SW 1271 (cell line): ENCODE measurements around the gene GBP1.
"Not testable (repeated sequence)": the region's sequence is repeated elsewhere in the genome, so short reads cannot be mapped to it uniquely, and the experiment has no call there.

Source experiments
- DNase-seq, 2 experiments: peaks; one replicate each; lab custom pipeline; 2025; lab: John Stamatoyannopoulos, UW

GBP1 gene

DNA sequence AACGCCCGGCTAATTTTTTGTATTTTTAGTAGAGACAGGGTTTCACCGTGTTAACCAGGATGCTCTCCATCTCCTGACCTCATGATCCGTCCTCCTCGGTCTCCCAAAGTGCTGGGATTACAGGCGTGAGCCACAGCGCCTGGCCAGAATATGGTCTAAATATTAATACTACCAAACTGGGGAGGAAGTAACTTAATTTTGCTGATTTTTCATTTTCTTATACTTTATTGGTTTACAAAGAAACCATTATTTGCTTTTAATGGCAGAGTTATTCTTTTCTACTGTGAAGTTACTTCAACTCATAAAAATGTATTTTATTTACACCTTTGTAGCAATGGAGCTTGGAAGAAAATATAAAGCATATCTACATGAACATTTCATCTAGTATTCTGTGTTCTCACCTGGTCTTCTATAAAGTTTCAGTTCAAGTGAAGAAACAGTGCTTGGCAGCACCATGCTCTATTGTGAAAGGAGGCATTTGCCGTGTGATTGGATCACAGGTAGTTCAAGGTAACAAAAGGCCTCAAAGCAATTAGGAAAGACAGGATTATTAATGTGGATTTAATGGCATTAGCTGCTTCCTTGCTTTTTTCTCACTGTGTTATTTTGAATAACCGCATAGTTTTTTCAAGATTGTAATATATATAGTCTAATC lies 13.6 kb downstream of the GBP1 start:
- DNase-seq = no peak

- DNase-seq = no peak
These were observed 14.4 kb downstream of the GBP1 start for GRCh38 chr1:89050649-89051033.

- not testable (repeated sequence) for DNase-seq
These were observed 14.9 kb downstream of the GBP1 start for GRCh38 chr1:89049901-89050648.

- not testable (repeated sequence) for DNase-seq
These were observed 15.8 kb downstream of the GBP1 start for GRCh38 chr1:89049187-89049586.

DNA sequence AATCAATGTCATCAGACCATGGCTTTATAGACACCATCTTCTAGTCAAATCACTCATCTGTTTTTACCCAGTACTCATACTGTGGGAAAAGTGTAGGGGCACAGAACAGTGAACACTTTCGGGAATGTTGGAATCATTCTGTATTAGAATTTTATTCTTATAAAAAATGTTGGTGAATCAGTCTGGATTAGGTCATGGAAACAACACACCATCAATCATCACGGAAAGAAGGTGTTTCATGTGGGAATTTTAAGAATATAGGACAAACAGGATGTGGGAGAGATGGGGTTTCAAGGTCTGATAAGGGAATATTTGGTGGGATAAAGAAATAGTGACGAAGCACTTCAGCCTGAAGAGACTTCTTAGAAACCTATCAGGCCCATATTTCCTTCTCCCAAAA lies 17.3 kb downstream of the GBP1 start:
- no peak for DNase-seq

- DNase-seq = not testable (repeated sequence)
These were observed 18.5 kb downstream of the GBP1 start for GRCh38 chr1:89046318-89047183.

DNA sequence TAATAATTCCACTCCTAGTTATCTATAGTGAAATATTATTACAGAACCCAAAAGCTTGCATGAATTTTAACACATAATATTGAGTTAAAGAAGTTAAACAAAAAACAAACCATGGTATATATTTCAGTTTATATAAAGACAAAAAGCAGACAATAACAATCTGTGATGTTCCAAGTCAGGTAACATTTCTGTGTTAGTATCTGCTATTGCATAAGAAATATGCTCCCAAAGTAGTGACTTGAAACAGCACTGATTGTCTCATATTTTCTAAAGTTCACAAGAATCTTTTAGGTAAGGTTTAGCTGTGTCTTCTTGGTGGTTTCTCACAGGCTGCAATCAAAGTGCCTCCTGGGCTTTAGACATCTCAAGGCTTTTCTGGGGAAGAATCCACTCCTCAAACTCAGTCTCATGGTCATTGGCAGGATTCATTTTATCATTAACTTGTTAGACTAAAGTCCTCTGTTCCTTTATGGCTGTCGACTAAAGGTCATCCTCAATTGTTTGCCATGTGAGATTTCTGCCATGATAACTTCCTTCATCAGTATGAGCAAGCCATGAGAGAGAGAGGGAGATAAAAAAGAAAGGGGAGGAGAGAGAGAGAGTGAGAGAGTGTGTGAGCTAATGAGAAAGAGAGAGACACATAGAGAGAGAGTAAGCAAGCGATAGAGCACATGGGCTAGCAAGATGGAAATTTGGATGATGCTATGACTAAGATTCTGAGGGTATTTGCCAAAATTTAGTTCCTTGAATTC lies 19.9 kb downstream of the GBP1 start:
- no peak for DNase-seq

DNA sequence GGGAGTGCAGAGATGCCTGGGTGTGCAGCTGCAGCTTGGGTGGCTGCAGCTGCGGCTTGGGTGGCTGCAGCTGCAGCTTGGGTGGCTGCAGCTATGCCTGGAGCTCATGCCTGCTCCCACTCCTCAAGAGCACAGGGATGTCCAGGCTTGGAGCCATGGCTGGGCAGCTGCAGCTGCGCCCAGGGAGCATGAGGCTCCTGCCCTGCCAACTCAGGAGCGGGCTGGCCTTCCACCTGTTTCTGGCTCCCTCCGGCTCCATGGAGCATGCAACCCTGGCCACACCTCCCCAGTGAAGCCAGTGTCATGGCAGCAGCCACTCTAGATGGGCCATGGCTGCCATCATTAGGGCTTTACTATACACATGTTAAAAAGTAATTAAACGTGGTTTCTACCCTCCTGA lies 21.1 kb downstream of the GBP1 start:
- no peak for DNase-seq

- DNase-seq = no peak
These were observed 22.5 kb downstream of the GBP1 start for GRCh38 chr1:89042491-89042890.

- DNase-seq = no peak
These were observed 23.3 kb downstream of the GBP1 start for GRCh38 chr1:89041721-89042120.

DNA sequence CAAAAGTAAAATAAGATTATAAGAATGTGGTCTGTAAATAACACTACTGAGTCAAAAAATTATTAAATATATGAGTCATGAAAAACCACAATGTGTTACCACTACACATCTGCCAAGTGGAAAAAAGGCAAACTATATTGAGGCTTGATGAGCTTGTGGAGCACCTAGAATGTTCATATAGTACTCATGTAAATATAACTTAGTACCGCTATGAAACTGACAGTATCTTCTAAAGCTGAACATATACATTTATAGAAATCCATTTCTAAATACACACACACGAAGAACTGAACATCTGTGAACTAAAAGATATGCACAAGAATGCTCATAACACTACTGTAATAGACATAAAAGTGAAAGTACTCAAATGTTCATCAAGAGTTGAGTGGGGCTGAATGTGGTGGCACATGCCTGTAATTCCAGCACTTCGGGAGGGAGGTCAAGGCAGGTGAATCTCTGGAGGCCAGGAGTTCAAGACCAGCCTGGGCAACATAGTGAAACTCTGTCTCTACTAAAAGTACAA lies 23.8 kb downstream of the GBP1 start:
- no peak for DNase-seq

- no peak for DNase-seq
These were observed 24.7 kb downstream of the GBP1 start for GRCh38 chr1:89040315-89040626.

GRCh38 chr1:89037186-89037585 lies 27.8 kb downstream of the GBP1 start:
- no peak for DNase-seq

GRCh38 chr1:89035080-89035479 lies 29.9 kb downstream of the GBP1 start:
- no peak for DNase-seq

- DNase-seq = not testable (repeated sequence)
These were observed 31.0 kb downstream of the GBP1 start for GRCh38 chr1:89034004-89034403.

DNA sequence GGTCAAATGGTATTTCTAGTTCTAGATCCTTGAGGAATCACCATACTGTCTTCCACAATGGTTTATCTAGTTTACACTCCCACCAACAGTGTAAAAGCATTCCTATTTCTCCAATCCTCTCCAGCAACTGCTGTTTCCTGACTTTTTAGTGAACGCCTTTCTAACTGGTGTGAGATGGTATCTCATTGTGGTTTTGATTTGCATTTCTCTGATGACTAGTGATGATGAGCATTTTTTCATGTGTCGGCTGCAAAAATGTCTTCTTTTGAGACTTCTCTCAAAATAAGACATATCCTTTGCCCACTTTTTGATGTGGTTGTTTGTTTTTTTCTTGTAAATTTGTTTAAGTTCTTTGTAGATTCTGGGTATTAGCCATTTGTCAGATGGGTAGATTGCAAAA lies 36.0 kb downstream of the GBP1 start:
- not testable (repeated sequence) for DNase-seq

DNA sequence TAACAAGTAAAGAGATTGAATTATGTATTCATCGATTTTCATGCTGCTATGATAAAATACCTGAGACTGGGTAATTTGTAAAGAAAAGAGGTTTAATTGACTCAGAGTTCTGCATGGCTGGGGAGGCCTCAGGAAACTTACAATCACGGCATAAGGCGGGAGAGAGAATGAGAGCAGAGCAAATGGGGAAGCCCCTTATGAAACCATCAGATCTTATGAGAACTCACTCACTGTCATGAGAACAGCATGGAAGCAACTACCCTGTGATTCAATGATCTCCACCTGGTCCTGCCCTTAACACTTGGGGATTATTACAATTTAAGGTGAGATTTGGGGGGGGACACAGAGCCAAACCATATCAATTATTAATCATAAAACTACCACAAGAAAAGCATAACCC lies 39.1 kb downstream of the GBP1 start:
- no peak for DNase-seq

DNA sequence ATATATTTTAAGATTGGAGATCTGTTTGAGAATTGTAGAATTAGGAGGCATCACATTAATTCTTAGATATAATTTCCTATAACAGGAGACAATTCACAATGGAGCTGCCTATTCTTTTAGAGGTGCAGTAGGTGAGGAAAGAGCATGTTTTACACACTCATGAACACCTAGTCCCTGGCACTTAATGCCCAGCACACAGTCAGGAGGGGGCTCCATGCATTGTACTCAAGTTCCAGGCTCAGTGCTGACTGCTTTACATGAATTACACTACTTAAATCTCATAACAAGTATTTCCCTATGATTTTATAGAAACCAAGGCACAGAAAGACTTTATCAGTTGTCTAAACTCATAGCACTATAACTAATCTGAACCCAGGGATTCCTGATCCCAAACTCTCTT lies 42.0 kb downstream of the GBP1 start:
- DNase-seq = no peak

- peak in 1 of 2 experiments; percentile 54 for DNase-seq
These were observed 42.6 kb downstream of the GBP1 start, which contains the start of gene GBP3 for GRCh38 chr1:89022167-89022959. Gene GBP3 (minus strand): TSS chr1:89022866. CDS start chr1:89020721, 2,145 bp downstream.

GRCh38 chr1:89018318-89018717 lies 46.7 kb downstream of the GBP1 start:
- not testable (repeated sequence) for DNase-seq

DNA sequence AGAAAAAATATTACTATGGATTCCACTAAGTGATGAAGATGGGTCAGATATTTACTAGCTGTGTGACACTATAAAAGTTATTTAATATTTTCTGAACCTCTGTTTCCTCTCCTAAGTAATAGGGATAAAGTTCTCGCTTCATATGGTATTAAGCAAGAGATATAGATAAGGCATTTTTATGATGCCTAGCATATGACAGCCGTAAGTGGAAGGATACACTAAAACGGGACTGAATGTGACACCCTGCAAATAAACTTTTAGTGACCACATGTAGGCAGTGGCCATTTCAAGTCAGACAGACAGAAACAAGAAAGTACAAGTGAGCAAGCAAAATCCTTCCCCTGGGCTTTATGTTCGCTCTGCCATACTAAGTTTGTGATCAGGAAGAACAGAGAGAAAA lies 56.5 kb downstream of the GBP1 start:
- DNase-seq = no peak
